Measurements from ENCODE around the gene CXXC5.

CXXC5 gene

GRCh38 chr5:139666551-139666950 lies 18.4 kb downstream of the CXXC5 start:
- no peak for DNase-seq (ENCODE audit: low read depth)

- no peak for DNase-seq (ENCODE audit: low read depth)
Observed at GRCh38 chr5:139667001-139667729, 19.0 kb downstream of the CXXC5 start.

- no peak for DNase-seq (ENCODE audit: low read depth)
Observed at GRCh38 chr5:139667730-139668063, 19.5 kb downstream of the CXXC5 start.

- no peak for DNase-seq (ENCODE audit: low read depth)
Observed at GRCh38 chr5:139668064-139668880, 20.1 kb downstream of the CXXC5 start.

GRCh38 chr5:139668924-139669661 lies 20.9 kb downstream of the CXXC5 start:
- DNase-seq (ENCODE audit: low read depth), result no peak

DNA sequence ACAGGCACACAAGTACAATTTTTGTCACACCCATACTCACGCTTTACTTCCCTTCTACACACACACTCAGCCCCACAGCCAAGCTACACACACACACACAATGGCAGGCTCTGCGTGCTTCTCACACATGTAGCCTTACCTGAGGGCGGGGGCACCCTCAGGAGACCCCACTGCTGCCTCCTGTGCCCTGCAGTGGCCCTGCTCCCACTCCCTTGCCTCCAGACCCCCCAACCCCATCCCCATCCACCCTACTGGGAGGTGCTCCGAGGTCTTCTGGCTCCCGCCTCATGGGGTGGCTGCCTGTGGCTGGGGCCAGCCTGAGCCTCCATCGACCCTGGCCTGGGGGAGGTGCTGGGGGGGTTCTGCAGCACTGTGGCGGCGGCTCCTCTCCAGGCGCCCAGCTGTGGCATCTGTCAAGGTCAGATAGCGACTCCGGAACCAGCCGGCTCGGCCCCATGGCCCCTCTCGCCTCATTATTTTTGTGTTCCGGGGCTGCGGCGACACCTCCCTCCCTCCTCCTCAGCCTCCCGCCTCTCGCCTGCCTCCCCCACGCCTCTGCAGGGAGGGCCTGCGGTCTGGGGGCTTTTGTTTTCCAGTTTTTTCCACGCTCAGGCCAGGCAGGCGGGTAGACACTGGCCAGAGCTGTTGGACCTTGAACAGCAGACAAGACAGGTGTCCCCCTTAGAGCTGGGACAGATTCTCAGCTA lies 21.7 kb downstream of the CXXC5 start:
- no peak for DNase-seq (ENCODE audit: low read depth)

- DNase-seq (ENCODE audit: low read depth), result no peak
Observed at GRCh38 chr5:139670369-139671095, 22.4 kb downstream of the CXXC5 start.

DNA sequence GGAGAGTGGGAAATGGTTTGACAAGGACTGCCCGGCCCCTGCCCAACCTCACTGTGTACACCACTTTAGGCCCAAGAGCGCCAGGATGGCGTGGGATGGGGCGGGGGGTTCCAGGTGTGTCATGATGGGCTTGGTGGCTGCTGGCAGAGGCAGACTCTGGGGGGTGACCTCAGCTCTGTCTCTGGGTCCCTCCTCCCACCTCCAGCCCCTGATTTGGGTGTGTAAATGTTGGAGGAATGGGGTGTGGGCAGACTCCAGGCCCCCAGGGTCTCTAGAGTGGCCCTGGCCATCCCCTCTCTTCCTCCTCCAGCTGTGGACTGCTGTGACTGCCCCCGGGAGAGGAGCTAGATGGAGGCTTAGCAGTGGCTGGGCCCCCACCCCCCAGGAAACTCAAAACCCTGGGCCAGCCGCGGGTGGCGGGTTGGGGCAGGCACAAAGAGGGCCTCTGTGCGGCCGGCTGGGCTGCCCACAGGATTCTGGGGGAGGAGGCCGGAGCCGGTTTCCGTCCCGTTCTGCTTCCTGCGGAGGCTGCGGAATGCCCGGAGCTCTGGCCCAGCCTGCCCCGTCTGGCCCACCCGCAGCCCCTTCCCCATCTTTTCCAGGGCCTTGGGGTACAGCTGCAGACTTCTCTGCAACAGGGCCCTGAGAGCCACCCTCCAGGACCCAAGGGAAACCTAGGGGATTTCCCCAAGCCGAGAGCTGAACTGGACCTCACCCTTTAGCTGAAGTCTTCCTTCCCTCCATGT lies 23.1 kb downstream of the CXXC5 start:
- DNase-seq (ENCODE audit: low read depth), result no peak

DNA sequence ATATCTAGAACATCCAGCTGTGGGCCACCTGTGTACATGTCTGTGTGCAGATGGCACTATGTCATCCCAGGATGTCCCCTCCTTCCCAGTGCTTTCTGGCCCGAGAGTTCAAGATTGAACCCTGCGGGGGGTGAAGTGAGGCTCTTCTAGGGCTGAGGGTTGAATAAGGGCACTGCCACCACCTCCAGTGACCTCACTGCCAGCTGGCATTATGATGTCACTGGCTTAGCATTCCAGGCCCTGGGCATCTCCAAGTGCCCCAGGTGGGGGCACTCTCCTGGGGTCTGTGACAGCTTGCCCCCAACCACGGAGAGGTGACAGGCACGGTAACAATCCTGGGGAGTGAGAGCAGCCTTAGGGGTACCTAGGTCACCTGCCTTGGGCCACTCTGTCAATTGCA lies 27.1 kb downstream of the CXXC5 start:
- no peak for DNase-seq (ENCODE audit: low read depth)

GRCh38 chr5:139675825-139676224 lies 27.7 kb downstream of the CXXC5 start:
- DNase-seq (ENCODE audit: low read depth), result no peak

DNA sequence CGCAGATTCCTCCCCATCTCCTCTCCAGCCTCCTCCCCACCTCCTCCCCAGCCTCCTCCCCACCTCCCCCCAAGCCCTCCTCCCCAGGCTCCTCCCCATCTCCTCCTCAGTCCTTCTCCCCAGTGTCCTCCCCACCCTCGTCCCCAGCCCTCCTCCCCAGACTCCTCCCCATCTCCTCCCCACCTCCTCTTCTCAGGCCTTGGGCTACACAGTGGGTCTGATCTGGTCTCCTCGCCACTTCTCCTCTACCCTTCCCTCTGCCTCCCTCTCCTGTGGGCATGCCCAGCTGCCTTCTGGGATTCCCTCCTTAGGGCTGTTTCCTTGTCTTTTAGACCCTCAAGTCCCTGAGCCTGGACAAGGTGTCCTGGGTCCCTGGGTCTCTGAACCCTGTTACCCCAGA lies 28.3 kb downstream of the CXXC5 start:
- no peak for DNase-seq (ENCODE audit: low read depth)

GRCh38 chr5:139676951-139677735 lies 29.0 kb downstream of the CXXC5 start:
- no peak for DNase-seq (ENCODE audit: low read depth)

DNA sequence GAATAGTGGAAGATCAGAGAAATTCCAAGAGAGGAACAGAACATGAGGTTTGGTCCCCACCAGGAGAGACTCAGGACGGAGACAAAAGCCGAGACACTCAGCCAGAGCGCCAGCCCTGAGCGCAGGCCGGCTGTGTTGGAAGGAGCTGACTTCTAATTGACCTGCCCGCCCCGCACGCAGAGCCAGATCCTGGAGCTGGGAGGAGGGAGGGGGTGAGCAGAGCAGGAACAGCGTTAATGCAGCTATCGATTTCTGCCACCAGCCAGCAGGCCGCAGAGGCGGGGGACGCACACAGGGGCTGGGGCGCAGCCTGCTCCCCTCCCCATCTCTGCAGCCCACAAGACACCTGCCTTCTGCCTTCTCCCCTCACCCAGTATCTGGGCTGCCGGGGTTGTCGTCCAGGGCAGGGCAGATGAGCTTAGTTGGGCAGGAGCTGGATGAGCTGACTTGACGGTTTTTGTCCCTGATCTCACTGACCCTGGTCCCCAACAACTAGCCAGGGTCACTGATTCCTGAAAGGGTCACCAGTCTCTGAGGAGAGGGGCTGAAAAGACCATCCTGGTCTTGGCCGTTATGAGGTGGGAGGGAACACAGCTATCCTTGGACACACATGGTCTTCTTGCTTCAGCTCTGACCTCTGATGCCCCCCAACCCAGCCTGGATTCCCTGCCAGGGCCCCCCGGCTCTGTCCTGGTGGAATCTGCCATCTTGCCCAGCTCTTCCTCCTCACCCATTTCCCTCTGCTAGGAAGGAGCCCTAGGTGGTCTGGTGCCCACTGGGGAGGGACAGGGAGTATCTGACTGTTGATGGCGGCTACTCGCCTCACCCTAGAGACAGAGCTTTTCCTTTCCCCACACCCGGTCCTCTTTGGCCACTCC lies 29.8 kb downstream of the CXXC5 start:
- no peak for DNase-seq (ENCODE audit: low read depth)

- no peak for DNase-seq (ENCODE audit: low read depth)
Observed at GRCh38 chr5:139678751-139679750, 30.9 kb downstream of the CXXC5 start.

DNA sequence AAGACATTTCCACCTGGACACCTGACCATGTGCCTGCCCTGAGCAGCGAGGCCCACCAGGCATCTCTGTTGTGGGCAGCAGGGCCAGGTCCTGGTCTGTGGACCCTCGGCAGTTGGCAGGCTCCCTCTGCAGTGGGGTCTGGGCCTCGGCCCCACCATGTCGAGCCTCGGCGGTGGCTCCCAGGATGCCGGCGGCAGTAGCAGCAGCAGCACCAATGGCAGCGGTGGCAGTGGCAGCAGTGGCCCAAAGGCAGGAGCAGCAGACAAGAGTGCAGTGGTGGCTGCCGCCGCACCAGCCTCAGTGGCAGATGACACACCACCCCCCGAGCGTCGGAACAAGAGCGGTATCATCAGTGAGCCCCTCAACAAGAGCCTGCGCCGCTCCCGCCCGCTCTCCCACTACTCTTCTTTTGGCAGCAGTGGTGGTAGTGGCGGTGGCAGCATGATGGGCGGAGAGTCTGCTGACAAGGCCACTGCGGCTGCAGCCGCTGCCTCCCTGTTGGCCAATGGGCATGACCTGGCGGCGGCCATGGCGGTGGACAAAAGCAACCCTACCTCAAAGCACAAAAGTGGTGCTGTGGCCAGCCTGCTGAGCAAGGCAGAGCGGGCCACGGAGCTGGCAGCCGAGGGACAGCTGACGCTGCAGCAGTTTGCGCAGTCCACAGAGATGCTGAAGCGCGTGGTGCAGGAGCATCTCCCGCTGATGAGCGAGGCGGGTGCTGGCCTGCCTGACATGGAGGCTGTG lies 32.4 kb downstream of the CXXC5 start:
- DNase-seq (ENCODE audit: low read depth), result no peak

DNA sequence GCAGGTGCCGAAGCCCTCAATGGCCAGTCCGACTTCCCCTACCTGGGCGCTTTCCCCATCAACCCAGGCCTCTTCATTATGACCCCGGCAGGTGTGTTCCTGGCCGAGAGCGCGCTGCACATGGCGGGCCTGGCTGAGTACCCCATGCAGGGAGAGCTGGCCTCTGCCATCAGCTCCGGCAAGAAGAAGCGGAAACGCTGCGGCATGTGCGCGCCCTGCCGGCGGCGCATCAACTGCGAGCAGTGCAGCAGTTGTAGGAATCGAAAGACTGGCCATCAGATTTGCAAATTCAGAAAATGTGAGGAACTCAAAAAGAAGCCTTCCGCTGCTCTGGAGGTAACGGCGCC lies 32.9 kb downstream of the CXXC5 start:
- no peak for DNase-seq (ENCODE audit: low read depth)

DNA sequence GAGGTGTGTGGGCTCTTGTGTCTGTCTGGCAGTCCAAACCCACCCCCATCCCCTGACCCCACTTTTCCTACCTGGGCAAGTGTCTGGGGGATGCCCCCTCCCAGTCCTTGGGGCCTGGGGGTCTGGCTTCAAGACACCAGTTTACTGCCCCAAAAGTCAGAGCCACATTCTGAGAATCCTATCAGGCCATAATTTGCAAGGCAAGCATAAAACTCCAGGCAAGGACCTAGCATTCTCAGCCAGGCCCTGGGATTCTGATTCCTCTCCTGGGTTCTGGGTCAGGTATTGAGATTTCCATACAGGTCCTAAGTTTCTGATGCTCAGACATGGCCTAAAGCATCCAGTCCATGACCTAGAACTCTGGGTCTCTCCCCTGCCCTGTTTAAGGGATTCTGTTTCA lies 33.3 kb downstream of the CXXC5 start:
- DNase-seq (ENCODE audit: low read depth), result no peak
